Measurements from ENCODE around the gene CHIT1.

- TF ChIP-seq CTCF (IDR thresholded peaks at IDR 0.05 in 4 of 5, conservative IDR thresholded peaks at IDR 0.05 in 1 of 5) (no peak), POLR2A (IDR thresholded peaks at IDR 0.05) (no peak)
Observed at GRCh38 chr1:203271962-203272632, 42.6 kb upstream of the CHIT1 start.
